Chondrocyte (in vitro differentiated cells): ENCODE data around the gene CYP8B1. TPM values are rescaled to one million over a fixed set of nuclear protein-coding genes. Genes with fewer than 3 reads are reported as not detected.
"Not testable (repeated sequence)": the region's sequence is repeated elsewhere in the genome, so short reads cannot be mapped to it uniquely, and the experiment has no call there.

Experiments
- DNase-seq: peaks from one replicate; pipeline ENCODE4 v3.0.0; 2021; ENCODE audit warnings: mixed read lengths, low spot score
- H3K27ac Mint-ChIP-seq: one replicate; pipeline ENCODE4 v1.8.0; 2021; ENCODE audit warnings: mild to moderate bottlenecking, moderate library complexity, mixed read lengths; ENCODE audit not compliant: unreplicated experiment
- H3K27me3 Mint-ChIP-seq: 2 replicates; pipeline ENCODE4 v1.8.0; 2021; ENCODE audit warnings: low read depth, mixed read lengths
- H3K36me3 Mint-ChIP-seq: 2 replicates; pipeline ENCODE4 v1.8.0; 2021; ENCODE audit warnings: low read depth, mixed read lengths
- H3K4me1 Mint-ChIP-seq: 2 replicates; pipeline ENCODE4 v1.8.0; 2021; ENCODE audit warnings: low read depth, mild to moderate bottlenecking, mixed read lengths
- H3K4me3 Mint-ChIP-seq: one replicate; pipeline ENCODE4 v1.8.0; 2021; ENCODE audit warnings: mild to moderate bottlenecking, moderate library complexity, mixed read lengths; ENCODE audit not compliant: unreplicated experiment
- H3K9me3 Mint-ChIP-seq: 2 replicates; pipeline ENCODE4 v1.8.0; 2021; ENCODE audit warnings: low read depth, mixed read lengths
- total RNA-seq: library from RNA; stranded (reverse); gene quantifications from 3 replicates; pipeline ENCODE4 v1.2.1, GENCODE V29; 2021
- TF ChIP-seq, protein P1 (sequence below): fragments of 200-600 bp; sonication (generic); IDR thresholded peaks from 2 replicates; pipeline ENCODE4 v1.5.0; 2021; ENCODE audit warnings: antibody characterized with exemption, mild to moderate bottlenecking, moderate library complexity

CYP8B1 gene
- total RNA-seq, 1 donor from 2014 or later = not detected

DNA sequence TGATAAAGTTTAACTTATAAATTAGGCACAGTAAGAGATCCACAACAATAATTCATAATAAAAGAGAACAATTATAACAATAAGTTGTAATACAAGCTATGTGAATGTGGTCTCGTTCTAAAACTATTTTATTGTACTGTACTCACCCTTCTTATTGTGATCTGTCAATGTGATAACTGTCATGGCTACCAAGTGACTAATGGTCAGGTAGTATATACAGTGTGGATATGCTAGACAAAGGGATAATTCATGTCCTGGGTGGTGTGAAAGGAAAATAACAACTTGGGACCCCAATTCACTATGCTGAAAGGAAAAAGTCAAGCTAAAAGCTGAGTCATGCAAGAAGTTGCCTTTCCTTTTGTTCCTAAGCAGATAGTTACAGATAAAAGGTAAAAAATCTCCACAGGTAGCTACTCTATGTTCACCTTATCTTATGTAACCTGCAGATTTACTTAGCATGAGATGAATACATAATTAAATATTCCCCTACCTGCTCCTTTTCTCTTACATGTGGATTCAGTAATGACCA lies 10.7 kb upstream of the CYP8B1 start:
- Mint-ChIP-seq H3K27ac (no peak overlapping the region), H3K4me3 (no peak overlapping the region), H3K27me3 (peaks cover 33% of the 10 kb centered on the region), H3K9me3 (no peaks in the 10 kb centered on the region), H3K36me3 (no peaks in the 10 kb centered on the region), H3K4me1 (peaks cover 2% of the 10 kb centered on the region)
- TF ChIP-seq, protein P1, sequence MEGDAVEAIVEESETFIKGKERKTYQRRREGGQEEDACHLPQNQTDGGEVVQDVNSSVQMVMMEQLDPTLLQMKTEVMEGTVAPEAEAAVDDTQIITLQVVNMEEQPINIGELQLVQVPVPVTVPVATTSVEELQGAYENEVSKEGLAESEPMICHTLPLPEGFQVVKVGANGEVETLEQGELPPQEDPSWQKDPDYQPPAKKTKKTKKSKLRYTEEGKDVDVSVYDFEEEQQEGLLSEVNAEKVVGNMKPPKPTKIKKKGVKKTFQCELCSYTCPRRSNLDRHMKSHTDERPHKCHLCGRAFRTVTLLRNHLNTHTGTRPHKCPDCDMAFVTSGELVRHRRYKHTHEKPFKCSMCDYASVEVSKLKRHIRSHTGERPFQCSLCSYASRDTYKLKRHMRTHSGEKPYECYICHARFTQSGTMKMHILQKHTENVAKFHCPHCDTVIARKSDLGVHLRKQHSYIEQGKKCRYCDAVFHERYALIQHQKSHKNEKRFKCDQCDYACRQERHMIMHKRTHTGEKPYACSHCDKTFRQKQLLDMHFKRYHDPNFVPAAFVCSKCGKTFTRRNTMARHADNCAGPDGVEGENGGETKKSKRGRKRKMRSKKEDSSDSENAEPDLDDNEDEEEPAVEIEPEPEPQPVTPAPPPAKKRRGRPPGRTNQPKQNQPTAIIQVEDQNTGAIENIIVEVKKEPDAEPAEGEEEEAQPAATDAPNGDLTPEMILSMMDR = no peak
- no peak for DNase-seq

DNA sequence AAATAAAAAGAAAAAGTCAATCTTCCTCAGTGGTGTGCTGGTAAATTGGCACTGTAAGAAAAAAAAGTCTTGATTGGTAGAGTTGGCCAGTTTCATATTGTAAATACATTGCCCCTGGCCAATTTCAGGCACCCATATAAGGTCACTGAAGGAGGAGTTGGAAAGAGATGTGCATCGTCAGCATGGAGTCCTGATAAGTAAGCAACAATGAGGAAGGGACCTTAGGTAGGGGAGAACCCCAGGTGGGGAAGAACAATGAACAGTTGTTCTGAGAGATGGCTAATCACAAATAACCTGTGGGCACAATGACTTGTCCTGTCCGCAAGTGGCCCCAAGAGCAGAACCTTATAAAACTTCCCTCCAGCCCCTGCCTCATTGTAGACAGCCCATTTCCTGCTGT lies 8.6 kb upstream of the CYP8B1 start:
- no peaks in the 10 kb centered on the region for H3K9me3 Mint-ChIP-seq
- H3K27me3 Mint-ChIP-seq = peaks cover 27% of the 10 kb centered on the region
- H3K4me3 Mint-ChIP-seq = no peak overlapping the region
- no peaks in the 10 kb centered on the region for H3K36me3 Mint-ChIP-seq
- no peak for DNase-seq
- TF ChIP-seq, protein P1 = no peak
- peaks cover 6% of the 10 kb centered on the region for H3K4me1 Mint-ChIP-seq
- no peak overlapping the region for H3K27ac Mint-ChIP-seq

DNA sequence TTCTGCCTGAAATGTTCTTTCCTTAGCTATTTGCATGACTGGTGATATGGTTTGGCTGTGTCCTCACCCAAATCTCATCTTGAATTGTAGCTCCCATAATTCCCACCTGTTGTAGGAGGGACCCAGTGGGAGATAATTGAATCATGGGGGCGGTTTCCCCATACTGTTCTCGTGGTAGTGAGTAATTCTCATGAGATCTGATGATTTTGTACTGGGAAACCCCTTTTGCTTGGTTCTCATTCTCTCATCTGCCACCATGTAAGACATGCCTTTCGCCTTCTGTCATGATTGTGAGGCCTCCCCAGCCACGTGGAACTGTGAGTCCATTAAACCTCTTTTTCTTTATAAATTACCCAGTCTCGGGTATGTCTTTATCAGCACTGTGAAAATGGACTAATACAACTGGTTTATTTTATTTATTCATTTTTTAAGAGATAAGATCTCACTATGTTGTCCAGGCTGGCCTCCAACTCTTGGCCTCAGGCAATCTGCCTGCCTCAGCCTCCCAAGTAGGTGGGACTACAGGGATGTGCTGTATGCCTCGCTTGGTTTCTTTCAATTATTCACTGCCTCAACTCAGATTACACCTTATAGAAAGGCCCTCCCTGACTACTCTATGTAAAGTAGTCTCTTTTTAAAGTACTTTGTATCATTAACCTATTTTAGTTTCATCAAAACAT lies 7.7 kb upstream of the CYP8B1 start:
- not testable (repeated sequence) for H3K9me3 Mint-ChIP-seq, DNase-seq, H3K4me3 Mint-ChIP-seq, H3K27ac Mint-ChIP-seq, H3K36me3 Mint-ChIP-seq, H3K4me1 Mint-ChIP-seq
- H3K27me3 Mint-ChIP-seq = peaks cover 19% of the 10 kb centered on the region

DNA sequence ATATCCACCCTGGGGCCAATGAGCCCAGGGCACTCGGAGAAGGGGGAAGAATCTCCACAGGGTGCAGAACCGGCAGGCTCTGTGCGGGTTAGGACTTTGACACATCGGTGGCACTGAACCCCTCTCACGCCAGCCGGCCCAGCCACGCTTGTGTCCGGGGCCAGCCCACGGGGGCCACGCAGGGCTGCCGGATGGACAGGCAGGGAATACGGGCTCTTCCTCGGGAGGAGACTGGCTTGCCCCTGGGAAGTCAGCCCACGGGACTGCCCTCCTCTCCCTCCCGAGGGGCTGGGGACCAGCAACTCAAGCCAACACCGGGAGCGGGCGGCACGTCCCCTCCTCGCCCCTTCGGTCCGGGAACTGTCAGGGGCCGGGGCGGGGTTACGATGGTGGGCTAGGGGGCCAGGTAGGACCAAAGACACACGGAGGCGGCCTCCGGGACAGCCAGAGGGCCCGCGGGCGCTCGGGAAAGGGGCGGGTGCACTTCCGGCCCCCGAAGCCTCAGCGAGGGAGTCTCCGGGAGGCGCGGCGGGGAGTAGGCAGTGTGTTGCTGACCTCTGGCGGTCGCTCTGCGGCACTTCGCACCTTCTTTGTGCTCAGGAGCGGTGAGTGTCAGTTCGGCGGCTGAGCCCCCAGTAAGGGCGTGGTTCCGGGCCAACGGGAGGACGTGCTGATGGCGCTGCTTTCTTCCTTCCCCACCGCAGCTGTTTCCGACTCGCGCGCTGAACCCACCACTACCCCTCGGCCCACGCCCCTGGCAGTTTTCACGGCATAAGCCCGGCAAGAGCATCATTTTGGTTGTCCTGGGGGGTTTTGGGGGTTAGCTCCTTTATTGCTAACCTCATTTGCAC lies 5.1 kb upstream of the CYP8B1 start:
- Mint-ChIP-seq H3K27me3 (peaks cover 20% of the 10 kb centered on the region), H3K4me3 (peak overlapping the region; percentile 83), H3K4me1 (peaks cover 6% of the 10 kb centered on the region), H3K36me3 (no peaks in the 10 kb centered on the region), H3K27ac (peak overlapping the region; percentile 70), H3K9me3 (no peaks in the 10 kb centered on the region)
- peak; percentile 92 for DNase-seq
- TF ChIP-seq, protein P1 = peak; percentile 96

DNA sequence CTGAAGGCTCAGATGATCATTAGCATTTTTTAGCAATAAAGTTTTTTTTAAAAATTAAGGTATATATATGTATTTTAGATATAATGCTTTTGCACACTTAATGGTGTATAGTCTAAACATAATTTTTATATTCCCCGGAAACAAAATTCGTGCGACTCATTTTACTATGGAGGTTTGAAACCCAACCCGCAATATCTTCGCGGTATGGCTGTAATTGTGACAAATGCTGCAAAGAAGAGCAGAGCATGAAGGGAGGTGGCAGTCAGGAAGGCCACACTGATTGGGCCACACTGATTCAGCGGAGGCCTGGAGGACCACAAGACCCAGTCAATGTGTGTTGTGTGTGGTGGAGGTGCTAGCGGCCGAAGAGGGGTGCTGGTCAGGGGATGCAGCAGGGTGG lies 4.5 kb upstream of the CYP8B1 start:
- TF ChIP-seq, protein P1 = no peak
- no peak for DNase-seq
- H3K4me3 Mint-ChIP-seq = peak overlapping the region; percentile 83
- H3K27me3 Mint-ChIP-seq = peaks cover 16% of the 10 kb centered on the region
- no peaks in the 10 kb centered on the region for H3K9me3 Mint-ChIP-seq
- no peaks in the 10 kb centered on the region for H3K36me3 Mint-ChIP-seq
- H3K27ac Mint-ChIP-seq = peak overlapping the region; percentile 68
- peaks cover 6% of the 10 kb centered on the region for H3K4me1 Mint-ChIP-seq
